Measurements from ENCODE around the gene CPM. TPM values are rescaled to one million over a fixed set of nuclear protein-coding genes. Genes with fewer than 3 reads are reported as not detected.

The CPM gene
- polyA plus RNA-seq, 1 experiment: 5.4 TPM

- no peak for TF ChIP-seq CTCF (IDR thresholded peaks at IDR 0.05; ENCODE audit: low read depth, low read length)
- H3K9me3 ChIP-seq (ENCODE audit: control insufficient read depth, insufficient read depth, low read length): no peaks in the 10 kb centered on the region
- H3K4me3 ChIP-seq (ENCODE audit: low read depth, low read length): no peak overlapping the region
- DNase-seq (ENCODE audit: low read depth, low spot score): no peak
- ChIA-PET CTCF (no interaction called here), POLR2A (no interaction called here)
- no peak overlapping the region for H3K27ac ChIP-seq (ENCODE audit: low read depth, low read length)
- no peaks in the 10 kb centered on the region for H3K27me3 ChIP-seq (ENCODE audit: control insufficient read depth, insufficient read depth, low read length)
These were observed 48.7 kb downstream of the CPM start for GRCh38 chr12:68884251-68884650.

- no peaks in the 10 kb centered on the region for H3K27me3 ChIP-seq (ENCODE audit: control insufficient read depth, insufficient read depth, low read length)
- ChIA-PET CTCF (interaction anchor here (0.5 kb wide), 1 partner anchor 315 kb away, joined by 3 read pairs; no protein-coding TSS in a partner anchor), POLR2A (no interaction called here)
- no peak overlapping the region for H3K4me3 ChIP-seq (ENCODE audit: low read depth, low read length)
- no peak for TF ChIP-seq CTCF (IDR thresholded peaks at IDR 0.05; ENCODE audit: low read depth, low read length)
- no peaks in the 10 kb centered on the region for H3K9me3 ChIP-seq (ENCODE audit: control insufficient read depth, insufficient read depth, low read length)
- DNase-seq (ENCODE audit: low read depth, low spot score): no peak
- no peak overlapping the region for H3K27ac ChIP-seq (ENCODE audit: low read depth, low read length)
These were observed 49.8 kb downstream of the CPM start for GRCh38 chr12:68883151-68883550.

- ChIA-PET CTCF (no interaction called here), POLR2A (no interaction called here)
- no peak overlapping the region for H3K4me3 ChIP-seq (ENCODE audit: low read depth, low read length)
- H3K27ac ChIP-seq (ENCODE audit: low read depth, low read length): no peak overlapping the region
- no peak for TF ChIP-seq CTCF (IDR thresholded peaks at IDR 0.05; ENCODE audit: low read depth, low read length)
- no peaks in the 10 kb centered on the region for H3K27me3 ChIP-seq (ENCODE audit: control insufficient read depth, insufficient read depth, low read length)
- no peaks in the 10 kb centered on the region for H3K9me3 ChIP-seq (ENCODE audit: control insufficient read depth, insufficient read depth, low read length)
- no peak for DNase-seq (ENCODE audit: low read depth, low spot score)
These were observed 50.6 kb downstream of the CPM start for GRCh38 chr12:68882251-68882964.

- no peaks in the 10 kb centered on the region for H3K27me3 ChIP-seq (ENCODE audit: control insufficient read depth, insufficient read depth, low read length)
- DNase-seq (ENCODE audit: low read depth, low spot score): no peak
- H3K9me3 ChIP-seq (ENCODE audit: control insufficient read depth, insufficient read depth, low read length): no peaks in the 10 kb centered on the region
- CTCF ChIA-PET: interaction anchor here (1.2 kb wide), 1 partner anchor 189 kb away, joined by 5 read pairs; no protein-coding TSS in a partner anchor
- POLR2A ChIA-PET: no interaction called here
- H3K27ac ChIP-seq (ENCODE audit: low read depth, low read length): no peak overlapping the region
- TF ChIP-seq CTCF (IDR thresholded peaks at IDR 0.05; ENCODE audit: low read depth, low read length): no peak
- no peak overlapping the region for H3K4me3 ChIP-seq (ENCODE audit: low read depth, low read length)
These were observed 52.2 kb downstream of the CPM start for GRCh38 chr12:68880660-68881325.

GRCh38 chr12:68878846-68879245, 54.1 kb downstream of the CPM start:
- Histone ChIP-seq H3K27me3 (ENCODE audit: control insufficient read depth, insufficient read depth, low read length) (no peaks in the 10 kb centered on the region), H3K9me3 (ENCODE audit: control insufficient read depth, insufficient read depth, low read length) (no peaks in the 10 kb centered on the region), H3K4me3 (ENCODE audit: low read depth, low read length) (no peak overlapping the region), H3K27ac (ENCODE audit: low read depth, low read length) (no peak overlapping the region)
- ChIA-PET POLR2A (no interaction called here), CTCF (no interaction called here)
- TF ChIP-seq CTCF (IDR thresholded peaks at IDR 0.05; ENCODE audit: low read depth, low read length): no peak
- no peak for DNase-seq (ENCODE audit: low read depth, low spot score)
